ACC112 (cell line): ENCODE measurements around the gene DIMT1.
A peak's percentile ranks its signal among the peaks of the same experiment; 100 is the strongest.

Experiments
- H2AFZ ChIP-seq: fragments of 200-600 bp; sonication (generic); one replicate; pipeline ENCODE4 v1.6.0; 2017; ENCODE audit warnings: antibody characterized with exemption, low read length; ENCODE audit not compliant: unreplicated experiment
- H3K27ac ChIP-seq: fragments of 200-600 bp; sonication (generic); 2 replicates; pipeline ENCODE4 v1.5.1; 2014; ENCODE audit warnings: low read depth, mild to moderate bottlenecking, antibody characterized with exemption, low read length, moderate library complexity
- H3K27me3 ChIP-seq: fragments of 200-600 bp; sonication (generic); 2 replicates; pipeline ENCODE4 v1.6.1; 2014; ENCODE audit warnings: mild to moderate bottlenecking, antibody characterized with exemption, low read length, moderate library complexity, mixed read lengths; ENCODE audit not compliant: insufficient read depth
- H3K36me3 ChIP-seq: fragments of 200-600 bp; sonication (generic); 2 replicates; pipeline ENCODE4 v1.6.1; 2016; ENCODE audit warnings: mild to moderate bottlenecking, antibody characterized with exemption, low read length, moderate library complexity, mixed read lengths; ENCODE audit not compliant: insufficient read depth
- H3K4me1 ChIP-seq: fragments of 200-600 bp; sonication (generic); one replicate; pipeline ENCODE4 v1.6.1; 2016; ENCODE audit warnings: low read length, mixed read lengths; ENCODE audit not compliant: insufficient read depth, unreplicated experiment, control insufficient read depth
- H3K4me3 ChIP-seq: fragments of 200-600 bp; sonication (generic); 2 replicates; pipeline ENCODE4 v1.5.1; 2014; ENCODE audit warnings: mild to moderate bottlenecking, low read depth, low read length
- H3K79me2 ChIP-seq: fragments of 200-600 bp; sonication (generic); one replicate; pipeline ENCODE4 v1.6.0; 2016; ENCODE audit warnings: low read length; ENCODE audit not compliant: control insufficient read depth, unreplicated experiment, insufficient read depth

Gene DIMT1

DNA sequence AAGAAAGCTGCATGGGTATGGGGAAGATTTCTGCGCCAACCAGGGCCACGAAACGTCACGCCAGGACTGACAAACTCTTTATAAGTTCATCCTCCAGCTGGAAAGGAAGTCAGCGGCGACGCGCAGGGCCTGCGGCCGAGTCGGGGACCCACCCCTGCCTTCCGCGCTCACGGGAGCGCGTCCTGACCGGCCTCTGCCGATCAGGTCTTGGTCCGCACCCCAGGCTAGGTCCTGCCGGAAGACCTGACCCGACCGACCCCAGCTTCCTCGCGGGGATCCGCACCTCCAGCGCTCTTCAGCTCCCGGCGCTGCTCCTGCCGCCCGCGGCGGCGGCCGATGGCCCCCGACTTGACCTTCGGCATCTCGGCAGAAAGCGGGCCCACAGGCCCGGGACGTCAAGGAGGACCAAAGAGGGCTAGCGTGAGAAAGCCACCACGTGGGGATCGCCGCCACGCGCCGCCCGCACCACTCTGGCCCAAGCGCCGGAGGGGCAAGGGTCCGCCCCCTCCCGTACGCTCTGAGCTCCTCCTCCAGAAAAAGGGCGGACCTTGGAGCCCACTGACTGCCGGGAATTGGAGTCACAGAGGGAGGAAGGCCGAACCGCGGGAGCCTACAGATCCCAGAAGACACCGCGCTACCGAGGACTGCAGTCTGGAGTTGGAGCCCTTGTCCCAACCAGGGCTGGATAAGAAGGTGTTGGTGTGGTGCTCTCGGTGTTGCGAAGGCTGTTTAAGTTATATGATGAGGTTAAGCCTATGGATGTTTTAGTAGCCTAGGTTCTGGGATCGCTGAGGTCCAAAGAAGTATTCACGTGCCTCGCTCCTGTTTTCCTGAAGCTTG is at the start of gene DIMT1:
DIMT1 (minus strand) TSS at position 495 of the 840 bp plus-strand sequence; CDS start at position 362, 133 bp downstream.
- peaks cover 23% of the 10 kb centered on the region for H3K79me2 ChIP-seq
- peak within 1 kb of the TSS; percentile 88 for H3K27ac ChIP-seq
- H3K36me3 ChIP-seq, result no peaks in the 10 kb centered on the region
- no peaks in the 10 kb centered on the region for H3K27me3 ChIP-seq
- peak within 1 kb of the TSS; percentile 87 for H3K4me3 ChIP-seq
- H3K4me1 ChIP-seq, result peaks cover 12% of the 10 kb centered on the region
- peak within 1 kb of the TSS; percentile 93 for H2AFZ ChIP-seq

DNA sequence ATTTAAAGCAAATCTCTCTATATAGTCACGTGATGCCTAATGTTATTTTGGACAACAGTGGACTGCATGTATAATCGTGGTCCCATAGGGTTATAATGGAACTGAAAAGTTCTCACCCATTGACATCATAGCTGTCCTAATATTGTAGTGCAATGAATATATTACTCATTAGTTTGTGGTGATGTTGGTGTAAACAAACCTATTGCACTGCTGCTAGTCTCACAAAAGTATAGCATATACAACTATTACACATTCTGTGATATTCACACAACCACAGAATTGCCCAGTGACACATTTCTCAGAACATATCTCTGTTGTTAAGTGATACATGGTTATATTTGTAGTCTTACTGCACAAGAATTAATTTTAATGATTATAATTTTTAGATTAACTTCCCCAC is 46.6 kb upstream of the DIMT1 start:
- Histone ChIP-seq H3K79me2 (no peaks in the 10 kb centered on the region), H2AFZ (no peak overlapping the region), H3K27me3 (no peaks in the 10 kb centered on the region), H3K4me3 (no peak overlapping the region), H3K4me1 (no peaks in the 10 kb centered on the region), H3K36me3 (no peaks in the 10 kb centered on the region; the same call in 1 of the 2 replicates), H3K27ac (no peak overlapping the region)

DNA sequence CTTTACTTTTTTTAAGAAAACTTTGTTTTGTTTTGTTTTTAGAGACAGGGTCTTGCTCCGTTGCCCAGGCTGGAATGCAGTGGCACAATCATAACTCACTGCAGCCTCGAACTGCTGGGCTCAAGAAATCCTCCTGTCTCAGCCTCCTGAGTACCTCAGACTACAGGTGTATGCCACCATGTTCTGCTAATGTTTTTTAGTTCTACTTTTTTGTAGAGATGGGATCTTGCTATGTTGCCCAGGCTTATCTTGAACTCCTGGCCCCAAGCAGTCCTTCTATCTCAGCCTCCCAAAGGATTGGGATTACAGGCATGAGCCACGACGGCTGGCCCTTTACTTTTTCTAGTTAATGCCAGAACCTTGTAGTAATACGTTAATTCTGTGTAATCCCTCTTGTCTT is 44.8 kb upstream of the DIMT1 start:
- H3K27me3 ChIP-seq, result no peaks in the 10 kb centered on the region
- H3K36me3 ChIP-seq, result no peaks in the 10 kb centered on the region; the same call in 1 of the 2 replicates
- no peaks in the 10 kb centered on the region for H3K4me1 ChIP-seq
- H3K27ac ChIP-seq, result no peak overlapping the region
- H3K4me3 ChIP-seq, result no peak overlapping the region
- H2AFZ ChIP-seq, result no peak overlapping the region
- no peaks in the 10 kb centered on the region for H3K79me2 ChIP-seq

DNA sequence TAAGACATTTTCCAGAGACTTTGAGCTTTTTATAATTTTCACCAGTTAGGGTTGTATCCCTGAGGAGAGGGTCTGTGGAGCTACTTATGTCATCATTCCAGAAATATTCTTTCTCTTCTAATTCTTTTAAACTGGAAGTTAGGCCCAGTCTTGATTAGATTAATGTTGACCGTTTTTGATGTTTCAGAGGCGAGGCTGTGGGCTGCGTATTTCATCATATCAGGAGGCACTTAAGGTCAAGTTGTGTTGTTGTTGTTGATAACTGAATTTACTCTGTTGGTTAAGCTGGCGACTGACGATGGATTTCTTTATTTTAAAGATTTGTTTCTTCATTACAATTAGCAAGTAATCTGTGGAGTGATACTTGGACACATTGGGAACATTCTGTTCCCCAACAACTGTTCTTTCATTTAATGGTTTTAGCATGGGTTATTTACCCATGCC is 28.9 kb upstream of the DIMT1 start:
- Histone ChIP-seq H3K79me2 (peaks cover 62% of the 10 kb centered on the region), H3K27me3 (no peaks in the 10 kb centered on the region), H3K27ac (no peak overlapping the region), H3K4me1 (peaks cover 13% of the 10 kb centered on the region), H2AFZ (no peak overlapping the region), H3K4me3 (no peak overlapping the region), H3K36me3 (no peaks in the 10 kb centered on the region)

DNA sequence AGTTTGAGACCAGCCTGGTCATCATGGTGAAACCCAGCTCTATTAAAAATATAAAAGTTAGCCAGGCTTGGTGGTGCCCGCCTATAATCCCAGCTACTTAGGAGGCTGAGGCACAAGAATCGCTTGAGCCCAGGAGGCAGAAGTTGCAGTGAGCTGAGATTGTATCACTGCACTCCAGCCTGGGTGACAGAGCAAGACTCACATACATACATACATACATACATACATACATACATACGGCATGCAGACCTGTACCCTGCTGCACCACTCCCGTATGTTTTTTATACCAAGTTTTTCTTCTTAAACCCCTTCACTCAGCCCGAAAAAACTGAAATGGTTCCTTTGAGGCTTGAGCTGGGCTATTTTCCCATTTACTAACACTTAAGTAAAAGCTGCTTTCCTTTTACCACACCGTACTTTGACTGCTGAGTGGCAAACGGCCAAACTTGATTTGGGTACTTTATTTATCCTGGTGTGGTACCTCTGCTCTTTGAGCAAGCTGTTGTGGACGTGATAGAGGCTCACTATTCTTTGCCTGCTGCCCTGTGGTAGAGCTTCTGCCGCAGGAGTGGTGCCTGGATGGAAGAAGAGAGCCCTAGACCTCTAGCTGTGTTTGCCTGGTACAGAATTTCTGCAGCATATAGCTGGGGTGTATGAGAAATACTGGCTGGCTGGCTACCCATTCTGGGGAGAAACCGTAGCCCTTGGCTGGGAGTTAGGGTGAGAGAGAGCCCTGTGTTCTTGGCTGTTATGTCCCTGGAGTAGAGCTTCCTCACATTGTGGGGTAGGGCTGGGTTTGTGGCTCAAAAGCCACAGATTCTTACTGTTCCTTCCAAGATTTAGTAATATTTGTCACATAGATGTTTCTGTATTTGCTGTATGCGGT is 28.3 kb upstream of the DIMT1 start:
- no peaks in the 10 kb centered on the region for H3K27me3 ChIP-seq
- H3K36me3 ChIP-seq, result no peaks in the 10 kb centered on the region
- H3K4me3 ChIP-seq, result no peak overlapping the region
- H3K79me2 ChIP-seq, result peaks cover 66% of the 10 kb centered on the region
- no peak overlapping the region for H3K27ac ChIP-seq
- peaks cover 13% of the 10 kb centered on the region for H3K4me1 ChIP-seq
- no peak overlapping the region for H2AFZ ChIP-seq

DNA sequence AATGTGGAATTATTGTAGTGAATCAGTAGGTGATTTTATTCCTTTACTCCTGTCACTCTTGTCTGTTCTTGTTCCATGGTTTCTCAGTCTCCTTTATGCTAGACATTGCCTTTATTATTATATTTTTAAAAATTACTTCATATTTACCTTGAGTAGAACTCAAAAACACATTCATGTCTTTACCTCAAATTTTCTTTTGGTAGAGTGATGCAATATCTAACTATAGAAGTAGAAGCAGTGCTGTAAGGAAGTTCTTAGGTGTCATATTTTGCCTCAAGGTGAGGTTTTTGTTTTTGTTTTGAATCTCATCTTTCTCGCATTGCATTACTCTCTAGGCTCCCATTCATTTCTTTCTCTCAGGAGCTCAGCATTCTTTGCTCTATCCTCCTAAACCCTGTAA is 21.1 kb upstream of the DIMT1 start:
- no peak overlapping the region for H2AFZ ChIP-seq
- H3K27ac ChIP-seq, result no peak overlapping the region
- no peaks in the 10 kb centered on the region for H3K4me1 ChIP-seq
- peaks cover 57% of the 10 kb centered on the region for H3K79me2 ChIP-seq
- H3K27me3 ChIP-seq, result no peaks in the 10 kb centered on the region
- H3K36me3 ChIP-seq, result no peaks in the 10 kb centered on the region
- no peak overlapping the region for H3K4me3 ChIP-seq

DNA sequence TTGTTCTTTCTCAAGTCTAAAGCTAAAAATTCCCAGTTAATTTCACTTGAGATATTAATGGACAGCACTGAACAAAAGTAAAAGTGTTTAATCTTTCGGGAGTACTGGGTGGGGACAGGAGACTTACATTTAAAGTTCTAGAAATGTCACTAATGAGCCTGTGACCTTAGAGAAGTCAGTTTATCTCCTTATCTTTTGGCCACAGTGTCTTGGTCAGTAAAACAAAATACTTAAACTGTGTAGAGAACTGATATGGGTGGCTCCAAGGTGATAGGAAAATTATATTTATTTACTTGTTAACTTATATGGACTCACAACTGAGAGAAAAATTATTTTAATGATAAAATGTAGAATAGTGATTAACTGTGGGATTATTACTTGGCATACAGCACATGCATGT is 17.7 kb upstream of the DIMT1 start:
- H3K4me3 ChIP-seq, result no peak overlapping the region
- no peaks in the 10 kb centered on the region for H3K4me1 ChIP-seq
- H3K36me3 ChIP-seq, result no peaks in the 10 kb centered on the region
- H3K27ac ChIP-seq, result no peak overlapping the region
- H3K79me2 ChIP-seq, result peaks cover 65% of the 10 kb centered on the region
- H3K27me3 ChIP-seq, result no peaks in the 10 kb centered on the region
- H2AFZ ChIP-seq, result no peak overlapping the region

DNA sequence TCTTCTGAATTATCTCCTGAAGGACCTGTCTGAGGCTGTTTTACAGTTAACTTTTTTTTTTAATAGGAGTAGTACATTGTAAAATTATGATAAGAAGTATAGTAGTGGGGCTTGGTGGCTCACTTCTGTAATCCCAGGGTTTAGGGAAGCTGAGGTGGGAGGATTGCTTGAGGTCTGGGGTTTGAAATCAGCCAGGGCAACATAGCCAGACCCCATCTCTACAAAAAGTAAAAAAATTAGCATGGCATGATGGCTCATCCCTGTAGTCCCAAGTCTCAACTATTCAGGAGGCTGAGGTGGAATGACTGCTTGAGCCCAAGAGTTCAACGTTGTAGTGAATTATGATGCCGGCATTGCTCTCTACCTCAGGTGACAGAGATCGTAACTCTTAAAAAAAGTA is 15.9 kb upstream of the DIMT1 start:
- H3K4me3 ChIP-seq, result no peak overlapping the region
- H3K27me3 ChIP-seq, result no peaks in the 10 kb centered on the region
- H2AFZ ChIP-seq, result no peak overlapping the region
- peaks cover under 1% of the 10 kb centered on the region for H3K4me1 ChIP-seq
- H3K27ac ChIP-seq, result no peak overlapping the region
- peaks cover 65% of the 10 kb centered on the region for H3K79me2 ChIP-seq
- H3K36me3 ChIP-seq, result no peaks in the 10 kb centered on the region

DNA sequence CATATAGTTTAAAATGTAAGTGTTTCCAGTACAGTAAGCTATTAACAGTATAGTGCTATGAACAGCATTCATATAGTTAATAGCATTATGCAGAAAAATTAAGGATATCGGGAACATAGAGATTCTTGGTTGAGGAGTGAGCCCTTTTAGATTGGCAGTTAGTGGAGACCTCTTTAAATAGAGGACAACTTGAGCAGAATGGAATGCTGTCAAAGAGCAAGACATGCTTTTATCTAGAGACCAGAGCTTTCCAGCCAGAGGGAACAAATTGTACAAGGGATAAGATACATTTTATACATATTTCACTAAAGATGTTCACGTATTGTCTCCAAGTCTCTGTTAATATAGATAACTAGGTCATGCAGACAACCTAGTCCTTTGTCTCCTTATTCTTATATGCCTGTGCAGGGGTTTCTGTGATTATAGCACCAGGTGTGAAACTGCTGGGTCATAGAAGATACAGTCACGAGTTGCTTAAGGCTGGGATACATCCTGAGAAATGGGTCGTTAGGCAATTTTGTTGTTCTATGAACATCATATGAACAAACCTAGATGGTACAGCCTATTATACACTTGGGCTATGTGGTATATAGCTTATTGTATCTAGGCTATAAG is 14.9 kb upstream of the DIMT1 start:
- no peaks in the 10 kb centered on the region for H3K36me3 ChIP-seq
- no peak overlapping the region for H3K4me3 ChIP-seq
- no peaks in the 10 kb centered on the region for H3K27me3 ChIP-seq
- H3K79me2 ChIP-seq, result peaks cover 75% of the 10 kb centered on the region
- no peak overlapping the region for H3K27ac ChIP-seq
- H2AFZ ChIP-seq, result no peak overlapping the region
- H3K4me1 ChIP-seq, result peaks cover 9% of the 10 kb centered on the region

DNA sequence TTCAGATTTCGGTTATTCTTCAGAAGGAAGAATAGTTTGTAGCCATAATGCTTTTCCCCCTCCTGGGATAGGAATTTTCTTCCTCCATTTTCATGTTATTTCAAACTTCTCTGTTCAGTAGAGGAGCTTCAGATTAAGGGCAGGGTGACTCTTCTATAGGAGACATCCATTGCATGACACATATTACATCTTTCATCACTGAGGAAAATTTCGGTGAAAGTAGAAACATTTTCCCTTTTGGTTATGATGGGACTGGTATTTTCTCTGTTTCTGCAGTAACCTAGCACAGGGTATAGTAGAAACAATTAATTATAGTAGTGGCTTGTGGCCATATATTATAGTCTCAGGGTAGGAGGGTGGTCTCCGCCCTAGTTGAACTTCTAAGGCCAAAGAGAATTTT is 10.0 kb upstream of the DIMT1 start:
- H2AFZ ChIP-seq, result no peak overlapping the region
- H3K27ac ChIP-seq, result no peak overlapping the region
- H3K4me3 ChIP-seq, result peak overlapping the region; percentile 83
- H3K36me3 ChIP-seq, result no peaks in the 10 kb centered on the region
- H3K79me2 ChIP-seq, result peaks cover 51% of the 10 kb centered on the region
- H3K4me1 ChIP-seq, result peaks cover 9% of the 10 kb centered on the region
- no peaks in the 10 kb centered on the region for H3K27me3 ChIP-seq
